HepG2 (cell line): ENCODE measurements around the gene R3HDM4. TPM values are rescaled to one million over a fixed set of nuclear protein-coding genes. Genes with fewer than 3 reads are reported as not detected.

Source experiments
- BRCA1 ChIP-seq: sonication (generic); formaldehyde crosslinking; IDR thresholded peaks from 2 replicates; pipeline ENCODE4 v1.4.0; 2020; ENCODE audit warnings: missing genetic modification reagents
- BRD4 ChIP-seq: sonication (generic); formaldehyde crosslinking; IDR thresholded peaks from 2 replicates; pipeline ENCODE4 v1.4.0; 2020; ENCODE audit warnings: missing genetic modification reagents
- CHD2 ChIP-seq: IDR thresholded peaks from 2 replicates; pipeline ENCODE4 v1.6.1; 2011; ENCODE audit warnings: low read depth, low read length, improper control_type of control experiment
- EP300 ChIP-seq, 3 experiments: sonication (generic) in 1 of 3; formaldehyde crosslinking in 1 of 3; IDR thresholded peaks; 2 replicates each; pipeline versions ENCODE4 v1.5.1 to v1.6.1; 2011 to 2020; ENCODE audit warnings: low read depth in 2 of 3, low read length in 2 of 3, borderline replicate concordance in 1 of 3, improper control_type of control experiment in 1 of 3, mild to moderate bottlenecking in 1 of 3, missing genetic modification reagents in 1 of 3, moderate library complexity in 1 of 3
- HNRNPH1 ChIP-seq: fragments of 200-400 bp; formaldehyde crosslinking; optimal IDR thresholded peaks from 2 replicates; pipeline ENCODE3; 2017; ENCODE audit warnings: mild to moderate bottlenecking, low read depth, low read length
- KLF9 ChIP-seq: IDR thresholded peaks from 2 replicates; pipeline ENCODE4 v1.6.1; 2016; ENCODE audit warnings: low read depth
- MBNL3 ChIP-seq: fragments of 250-450 bp; sonication (Bioruptor Pico); conservative IDR thresholded peaks from 2 replicates; pipeline ENCODE4 v1.8.0; 2022; ENCODE audit warnings: mild to moderate bottlenecking, inconsistent platforms
- NR2F6 ChIP-seq, 2 experiments: IDR thresholded peaks; 2 replicates each; pipeline ENCODE4 v1.6.1; 2016; ENCODE audit warnings: antibody characterized with exemption in 1 of 2, mild to moderate bottlenecking in 1 of 2
- SIN3B ChIP-seq: fragments of 150-350 bp; IDR thresholded peaks from 2 replicates; pipeline ENCODE4 v1.6.1; 2014; ENCODE audit warnings: low read length
- SMAD1 ChIP-seq: sonication (generic); formaldehyde crosslinking; IDR thresholded peaks from 2 replicates; pipeline ENCODE4 v1.4.0; 2020; ENCODE audit warnings: missing genetic modification reagents, low read depth, mild to moderate bottlenecking, borderline replicate concordance
- SNAI1 ChIP-seq: sonication (generic); formaldehyde crosslinking; IDR thresholded peaks from 2 replicates; pipeline ENCODE4 v1.5.0; 2020; ENCODE audit warnings: mild to moderate bottlenecking, missing genetic modification reagents, borderline replicate concordance
- TOE1 ChIP-seq: sonication (generic); formaldehyde crosslinking; IDR thresholded peaks from 2 replicates; pipeline ENCODE4 v1.4.0; 2020; ENCODE audit warnings: mild to moderate bottlenecking, missing genetic modification reagents
- TRIM24 ChIP-seq: sonication (generic); formaldehyde crosslinking; IDR thresholded peaks from 2 replicates; pipeline ENCODE4 v1.8.0; 2022; ENCODE audit warnings: mild to moderate bottlenecking, missing genetic modification reagents
- ZNF235 ChIP-seq: sonication (generic); formaldehyde crosslinking; IDR thresholded peaks from 2 replicates; pipeline ENCODE4 v1.8.1; 2023; ENCODE audit warnings: mild to moderate bottlenecking, missing genetic modification reagents, borderline replicate concordance
- ZNF34 ChIP-seq: sonication (generic); formaldehyde crosslinking; IDR thresholded peaks from 2 replicates; pipeline ENCODE4 v1.4.0; 2020; ENCODE audit warnings: mild to moderate bottlenecking, missing genetic modification reagents, borderline replicate concordance
- ZNF616 ChIP-seq: sonication (generic); formaldehyde crosslinking; IDR thresholded peaks from 2 replicates; pipeline ENCODE4 v1.5.0; 2020; ENCODE audit warnings: low read depth, mild to moderate bottlenecking, missing genetic modification reagents
- ZNF790 ChIP-seq: sonication (generic); formaldehyde crosslinking; IDR thresholded peaks from 2 replicates; pipeline ENCODE4 v1.8.0; 2022; ENCODE audit warnings: missing genetic modification reagents, mild to moderate bottlenecking, borderline replicate concordance
- ZNF878 ChIP-seq: sonication (generic); formaldehyde crosslinking; IDR thresholded peaks from 2 replicates; pipeline ENCODE4 v1.8.1; 2023; ENCODE audit warnings: mild to moderate bottlenecking, missing genetic modification reagents, moderate library complexity
- ZNF879 ChIP-seq: sonication (generic); formaldehyde crosslinking; IDR thresholded peaks from 2 replicates; pipeline ENCODE4 v1.8.1; 2023; ENCODE audit warnings: missing genetic modification reagents
- ZSCAN22 ChIP-seq: sonication (generic); formaldehyde crosslinking; IDR thresholded peaks from 2 replicates; pipeline ENCODE4 v1.4.0; 2020; ENCODE audit warnings: mild to moderate bottlenecking, missing genetic modification reagents
- polyA plus RNA-seq, 8 experiments: library from polyadenylated mRNA; depleted of rRNA in 3 of 8; stranded (reverse) in 7 of 8; unstranded in 1 of 8; fragments of >200 nt; fragmentation: Illumina TruSeq in 4 of 8; extraction: Trizol in 4 of 8; gene quantifications; 2 replicates each; pipeline versions ENCODE4 v1.2.1 to v1.2.3, GENCODE V29; 2011 to 2016; ENCODE audit warnings: low read depth in 4 of 8, missing spikeins in 1 of 8, mixed read lengths in 1 of 8; ENCODE audit not compliant: insufficient read depth in 1 of 8
- total RNA-seq, 5 experiments: library from RNA; depleted of rRNA; stranded (reverse); fragments of >200 nt; fragmentation: Illumina TruSeq; extraction: Trizol; gene quantifications; 2 replicates each; pipeline ENCODE4 v1.2.3, GENCODE V29; 2016; ENCODE audit warnings: low read depth in 1 of 5
- TF ChIP-seq, protein P1 (sequence below): sonication (generic); formaldehyde crosslinking; IDR thresholded peaks from 2 replicates; pipeline ENCODE4 v1.9.0; 2021; ENCODE audit warnings: missing genetic modification reagents, mild to moderate bottlenecking, borderline replicate concordance
- TF ChIP-seq, protein P2 (sequence below): sonication (generic); formaldehyde crosslinking; IDR thresholded peaks from 2 replicates; pipeline ENCODE4 v1.4.0; 2020; ENCODE audit warnings: missing genetic modification reagents, borderline replicate concordance
- TF ChIP-seq, protein P3 (sequence below): sonication (generic); formaldehyde crosslinking; IDR thresholded peaks from 2 replicates; pipeline ENCODE4 v1.8.1; 2022; ENCODE audit warnings: low read depth, mild to moderate bottlenecking, missing genetic modification reagents

The R3HDM4 gene
- total and polyA plus RNA-seq, 2 of the 13 experiments (the other 11 are each of a cell fraction or from before 2014, with no cell fraction given): 26.2 to 26.9 TPM

DNA sequence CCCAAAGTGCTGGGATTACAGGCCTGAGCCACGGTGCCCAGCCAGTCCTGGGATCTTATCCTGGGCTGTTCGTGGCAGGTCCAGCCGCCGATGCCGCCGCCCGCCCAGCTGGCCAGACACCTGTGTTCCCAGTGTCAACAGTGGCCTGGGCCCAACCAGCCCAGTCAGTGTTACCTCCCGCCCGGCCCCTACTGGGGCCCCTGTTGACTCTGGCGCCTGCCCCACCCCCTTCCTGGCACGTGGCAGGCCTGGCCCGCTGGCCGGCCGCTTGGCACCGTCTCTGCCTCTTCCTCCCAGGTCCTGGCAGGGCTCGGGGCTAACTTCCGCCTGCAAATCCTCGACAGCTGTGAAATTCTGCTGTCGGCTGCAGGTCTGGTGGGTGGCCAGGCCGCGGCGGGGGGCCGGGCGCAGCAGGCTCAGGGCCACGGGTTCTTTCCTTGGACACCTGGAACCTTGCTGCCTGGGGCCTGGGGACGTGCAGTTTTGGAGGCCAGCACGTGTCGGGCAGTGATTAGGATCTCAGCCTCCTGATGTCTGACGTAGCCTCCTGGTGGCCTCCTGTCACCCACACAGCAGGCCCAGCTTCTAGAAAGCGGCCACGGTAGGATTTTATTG, 22.0 kb upstream of the R3HDM4 start (continued):
- TF ChIP-seq, protein P1, sequence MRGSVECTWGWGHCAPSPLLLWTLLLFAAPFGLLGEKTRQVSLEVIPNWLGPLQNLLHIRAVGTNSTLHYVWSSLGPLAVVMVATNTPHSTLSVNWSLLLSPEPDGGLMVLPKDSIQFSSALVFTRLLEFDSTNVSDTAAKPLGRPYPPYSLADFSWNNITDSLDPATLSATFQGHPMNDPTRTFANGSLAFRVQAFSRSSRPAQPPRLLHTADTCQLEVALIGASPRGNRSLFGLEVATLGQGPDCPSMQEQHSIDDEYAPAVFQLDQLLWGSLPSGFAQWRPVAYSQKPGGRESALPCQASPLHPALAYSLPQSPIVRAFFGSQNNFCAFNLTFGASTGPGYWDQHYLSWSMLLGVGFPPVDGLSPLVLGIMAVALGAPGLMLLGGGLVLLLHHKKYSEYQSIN (CRISPR knock-in tag): no peak; the same call in 1 of the 2 replicates
- TF ChIP-seq NR2F6 (IDR thresholded peaks at IDR 0.05) (peak; percentile 55; the same call in 1 of the 2 replicates), NR2F6 (CRISPR knock-in tag; IDR thresholded peaks at IDR 0.05) (peak; percentile 90), SIN3B (no peak), TOE1 (0 out of 2 replicates have a peak, but pooled peaks have one; percentile 77), SNAI1 (peak; percentile 91; the same call in 1 of the 2 replicates), SMAD1 (CRISPR knock-in tag) (no peak), ZNF879 (CRISPR knock-in tag) (no peak), ZSCAN22 (CRISPR knock-in tag) (peak; percentile 79; the same call in 1 of the 2 replicates), CHD2 (no peak), BRCA1 (CRISPR knock-in tag) (0 out of 2 replicates have a peak, but pooled peaks have one; percentile 70), ZNF616 (CRISPR knock-in tag) (0 out of 2 replicates have a peak, but pooled peaks have one; percentile 48), TRIM24 (CRISPR knock-in tag) (no peak), EP300 (IDR thresholded peaks at IDR 0.05; ENCODE audit: low read depth in 2 of 2, low read length in 2 of 2) (peak; percentile 57 to 84; a peak in 3 of 4 replicates), EP300 (CRISPR knock-in tag; IDR thresholded peaks at IDR 0.05; ENCODE audit: borderline replicate concordance) (peak; percentile 89), MBNL3 (CRISPR knock-in tag) (no peak), ZNF34 (CRISPR knock-in tag) (0 out of 2 replicates have a peak, but pooled peaks have one; percentile 80), ZNF790 (CRISPR knock-in tag) (no peak), ZNF235 (CRISPR knock-in tag) (peak; percentile 82; the same call in 1 of the 2 replicates), BRD4 (CRISPR knock-in tag) (peak; percentile 72; the same call in 1 of the 2 replicates), ZNF878 (CRISPR knock-in tag) (peak; percentile 88), KLF9 (CRISPR knock-in tag) (peak; percentile 95), HNRNPH1 (no peak)
- TF ChIP-seq, protein P2, sequence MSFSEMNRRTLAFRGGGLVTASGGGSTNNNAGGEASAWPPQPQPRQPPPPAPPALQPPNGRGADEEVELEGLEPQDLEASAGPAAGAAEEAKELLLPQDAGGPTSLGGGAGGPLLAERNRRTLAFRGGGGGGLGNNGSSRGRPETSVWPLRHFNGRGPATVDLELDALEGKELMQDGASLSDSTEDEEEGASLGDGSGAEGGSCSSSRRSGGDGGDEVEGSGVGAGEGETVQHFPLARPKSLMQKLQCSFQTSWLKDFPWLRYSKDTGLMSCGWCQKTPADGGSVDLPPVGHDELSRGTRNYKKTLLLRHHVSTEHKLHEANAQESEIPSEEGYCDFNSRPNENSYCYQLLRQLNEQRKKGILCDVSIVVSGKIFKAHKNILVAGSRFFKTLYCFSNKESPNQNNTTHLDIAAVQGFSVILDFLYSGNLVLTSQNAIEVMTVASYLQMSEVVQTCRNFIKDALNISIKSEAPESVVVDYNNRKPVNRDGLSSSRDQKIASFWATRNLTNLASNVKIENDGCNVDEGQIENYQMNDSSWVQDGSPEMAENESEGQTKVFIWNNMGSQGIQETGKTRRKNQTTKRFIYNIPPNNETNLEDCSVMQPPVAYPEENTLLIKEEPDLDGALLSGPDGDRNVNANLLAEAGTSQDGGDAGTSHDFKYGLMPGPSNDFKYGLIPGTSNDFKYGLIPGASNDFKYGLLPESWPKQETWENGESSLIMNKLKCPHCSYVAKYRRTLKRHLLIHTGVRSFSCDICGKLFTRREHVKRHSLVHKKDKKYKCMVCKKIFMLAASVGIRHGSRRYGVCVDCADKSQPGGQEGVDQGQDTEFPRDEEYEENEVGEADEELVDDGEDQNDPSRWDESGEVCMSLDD (CRISPR knock-in tag): peak; percentile 80; the same call in 1 of the 2 replicates
- TF ChIP-seq, protein P3, sequence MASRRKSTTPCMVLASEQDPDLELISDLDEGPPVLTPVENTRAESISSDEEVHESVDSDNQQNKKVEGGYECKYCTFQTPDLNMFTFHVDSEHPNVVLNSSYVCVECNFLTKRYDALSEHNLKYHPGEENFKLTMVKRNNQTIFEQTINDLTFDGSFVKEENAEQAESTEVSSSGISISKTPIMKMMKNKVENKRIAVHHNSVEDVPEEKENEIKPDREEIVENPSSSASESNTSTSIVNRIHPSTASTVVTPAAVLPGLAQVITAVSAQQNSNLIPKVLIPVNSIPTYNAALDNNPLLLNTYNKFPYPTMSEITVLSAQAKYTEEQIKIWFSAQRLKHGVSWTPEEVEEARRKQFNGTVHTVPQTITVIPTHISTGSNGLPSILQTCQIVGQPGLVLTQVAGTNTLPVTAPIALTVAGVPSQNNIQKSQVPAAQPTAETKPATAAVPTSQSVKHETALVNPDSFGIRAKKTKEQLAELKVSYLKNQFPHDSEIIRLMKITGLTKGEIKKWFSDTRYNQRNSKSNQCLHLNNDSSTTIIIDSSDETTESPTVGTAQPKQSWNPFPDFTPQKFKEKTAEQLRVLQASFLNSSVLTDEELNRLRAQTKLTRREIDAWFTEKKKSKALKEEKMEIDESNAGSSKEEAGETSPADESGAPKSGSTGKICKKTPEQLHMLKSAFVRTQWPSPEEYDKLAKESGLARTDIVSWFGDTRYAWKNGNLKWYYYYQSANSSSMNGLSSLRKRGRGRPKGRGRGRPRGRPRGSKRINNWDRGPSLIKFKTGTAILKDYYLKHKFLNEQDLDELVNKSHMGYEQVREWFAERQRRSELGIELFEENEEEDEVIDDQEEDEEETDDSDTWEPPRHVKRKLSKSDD (CRISPR knock-in tag): peak; percentile 79; the same call in 1 of the 2 replicates
